ENCODE measurements around the gene PRKCE. TPM values are rescaled to one million over a fixed set of nuclear protein-coding genes. Genes with fewer than 3 reads are reported as not detected.

PRKCE gene
- total and polyA plus RNA-seq, 7 donors, result 3.0 to 22.8 (median 16.1) TPM

DNA sequence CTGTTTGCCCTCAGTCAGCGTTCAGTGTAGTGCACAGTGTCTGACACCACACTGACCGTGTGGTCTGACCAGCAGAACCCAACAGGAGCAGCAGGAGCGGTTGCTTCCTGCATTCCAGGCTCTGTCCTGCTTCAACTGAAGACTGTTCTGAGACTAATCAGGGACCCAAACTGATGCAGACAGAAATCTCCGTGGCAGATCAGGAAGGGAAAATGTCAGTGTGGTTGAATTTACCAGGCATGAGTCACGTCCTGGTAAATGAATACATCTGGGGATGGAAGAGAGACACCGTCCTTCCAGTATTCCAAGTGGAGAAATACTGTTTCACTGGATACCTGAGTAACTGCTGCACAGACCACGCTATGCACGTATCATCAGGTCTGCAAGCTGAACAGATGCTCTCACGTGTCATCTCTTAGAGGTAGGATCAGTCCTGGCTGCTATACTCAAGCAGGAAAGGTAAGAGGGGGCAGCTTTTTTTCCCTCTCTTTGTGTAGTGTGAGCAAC lies 422.1 kb downstream of the PRKCE start:
- no peak for DNase-seq
- Histone ChIP-seq H3K9me3 (no peaks in the 10 kb centered on the region), H3K4me3 (no peak overlapping the region), H3K36me3 (ENCODE audit: insufficient read depth in 1 of 2, low read depth in 1 of 2) (no peaks in the 10 kb centered on the region), H3K4me1 (no peaks in the 10 kb centered on the region), H3K27ac (no peak overlapping the region), H3K27me3 (ENCODE audit: insufficient read depth in 3 of 3, low read length in 2 of 3) (no peaks in the 10 kb centered on the region)
- TF ChIP-seq, protein P1, sequence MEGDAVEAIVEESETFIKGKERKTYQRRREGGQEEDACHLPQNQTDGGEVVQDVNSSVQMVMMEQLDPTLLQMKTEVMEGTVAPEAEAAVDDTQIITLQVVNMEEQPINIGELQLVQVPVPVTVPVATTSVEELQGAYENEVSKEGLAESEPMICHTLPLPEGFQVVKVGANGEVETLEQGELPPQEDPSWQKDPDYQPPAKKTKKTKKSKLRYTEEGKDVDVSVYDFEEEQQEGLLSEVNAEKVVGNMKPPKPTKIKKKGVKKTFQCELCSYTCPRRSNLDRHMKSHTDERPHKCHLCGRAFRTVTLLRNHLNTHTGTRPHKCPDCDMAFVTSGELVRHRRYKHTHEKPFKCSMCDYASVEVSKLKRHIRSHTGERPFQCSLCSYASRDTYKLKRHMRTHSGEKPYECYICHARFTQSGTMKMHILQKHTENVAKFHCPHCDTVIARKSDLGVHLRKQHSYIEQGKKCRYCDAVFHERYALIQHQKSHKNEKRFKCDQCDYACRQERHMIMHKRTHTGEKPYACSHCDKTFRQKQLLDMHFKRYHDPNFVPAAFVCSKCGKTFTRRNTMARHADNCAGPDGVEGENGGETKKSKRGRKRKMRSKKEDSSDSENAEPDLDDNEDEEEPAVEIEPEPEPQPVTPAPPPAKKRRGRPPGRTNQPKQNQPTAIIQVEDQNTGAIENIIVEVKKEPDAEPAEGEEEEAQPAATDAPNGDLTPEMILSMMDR (IDR thresholded peaks at IDR 0.05), result no peak
- intact Hi-C loops (cut with DNase I), result no loop called here
- ATAC-seq, result peak in 3 of 4 donors; percentile 27 to 59 (median 36)
- whole genome bisulfite sequencing, 3 donors, result 48 to 56% (median 49%) methylated on average over 9 of the region's 9 CpGs

DNA sequence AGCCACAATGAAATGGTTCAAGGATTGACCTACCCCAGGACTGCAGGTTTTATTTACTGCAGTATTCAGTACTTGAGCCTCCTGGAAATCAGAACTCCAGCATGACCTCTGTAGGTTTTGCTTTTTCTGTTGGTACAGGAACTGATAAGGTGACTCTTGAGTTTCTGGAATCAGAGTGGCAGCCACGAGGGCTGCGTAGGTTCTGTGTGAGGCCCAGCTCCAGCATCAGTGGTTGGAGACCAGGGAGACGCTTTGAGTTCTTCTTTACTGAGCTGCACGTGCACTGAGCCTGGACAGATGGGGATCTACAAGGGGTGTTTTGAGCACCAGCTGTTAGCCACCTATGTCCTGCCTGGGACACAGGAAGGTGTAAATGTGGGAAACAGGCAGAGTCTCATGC lies 423.0 kb downstream of the PRKCE start:
- Histone ChIP-seq H3K27me3 (ENCODE audit: insufficient read depth in 3 of 3, low read length in 2 of 3) (no peaks in the 10 kb centered on the region), H3K9me3 (no peaks in the 10 kb centered on the region), H3K36me3 (ENCODE audit: insufficient read depth in 1 of 2, low read depth in 1 of 2) (no peaks in the 10 kb centered on the region), H3K27ac (no peak overlapping the region), H3K4me1 (no peaks in the 10 kb centered on the region), H3K4me3 (no peak overlapping the region)
- TF ChIP-seq, protein P1 (IDR thresholded peaks at IDR 0.05), result no peak
- intact Hi-C loops (cut with DNase I), result no loop called here
- no peak for ATAC-seq
- DNase-seq, result no peak
- WGBS, 3 donors, result 83 to 92% (median 85%) methylated on average over 4 of the region's 4 CpGs

DNA sequence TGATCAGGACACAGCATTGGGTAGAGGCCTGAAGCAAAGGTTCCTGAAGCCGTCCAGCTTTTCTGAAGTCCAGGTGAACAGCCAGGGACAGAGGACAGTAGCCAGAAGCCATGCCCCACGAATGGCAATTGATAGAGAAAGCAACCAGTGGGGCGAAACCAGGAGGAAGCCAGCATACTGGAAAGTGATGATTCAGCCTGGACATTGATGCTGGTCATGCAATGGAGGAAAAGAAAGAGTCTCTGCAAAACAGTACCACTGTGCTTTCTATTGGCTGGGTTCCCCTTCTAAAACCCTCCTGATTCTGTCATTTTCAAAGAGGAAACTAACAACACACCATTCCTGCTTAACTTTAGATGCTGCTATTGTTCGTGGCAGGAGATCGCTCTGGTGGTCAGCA lies 424.4 kb downstream of the PRKCE start:
- H3K9me3 ChIP-seq, result no peaks in the 10 kb centered on the region
- no peak overlapping the region for H3K4me3 ChIP-seq
- intact Hi-C loops (cut with DNase I), result no loop called here
- 83 to 88% (median 87%) methylated on average over 5 of the region's 5 CpGs for WGBS, 3 donors
- TF ChIP-seq, protein P1 (IDR thresholded peaks at IDR 0.05), result no peak
- no peak for DNase-seq
- H3K36me3 ChIP-seq (ENCODE audit: insufficient read depth in 1 of 2, low read depth in 1 of 2), result no peaks in the 10 kb centered on the region
- H3K4me1 ChIP-seq, result no peaks in the 10 kb centered on the region
- H3K27ac ChIP-seq, result no peak overlapping the region
- no peaks in the 10 kb centered on the region for H3K27me3 ChIP-seq (ENCODE audit: insufficient read depth in 3 of 3, low read length in 2 of 3)
- no peak for ATAC-seq

DNA sequence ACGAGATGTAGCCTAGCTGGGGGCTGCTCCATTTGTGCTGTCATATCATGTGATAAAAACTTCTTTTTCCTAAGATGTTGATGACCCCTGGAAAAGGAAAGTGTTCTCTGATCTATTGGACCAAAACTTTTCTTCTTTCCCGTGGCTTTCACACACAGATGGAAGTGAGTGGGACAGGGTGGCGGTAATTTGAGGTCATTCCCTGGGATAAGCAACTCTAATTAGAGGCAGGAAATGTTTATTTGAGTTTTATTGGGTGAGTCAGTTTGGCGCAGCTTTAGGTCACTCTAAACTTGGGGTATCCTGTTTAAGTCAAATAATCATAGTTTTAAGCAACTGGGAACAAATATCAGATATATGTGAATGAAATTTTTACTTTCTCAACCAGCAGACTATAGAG lies 424.8 kb downstream of the PRKCE start:
- ATAC-seq (no peak), DNase-seq (no peak)
- H3K4me3 ChIP-seq, result no peak overlapping the region
- H3K27me3 ChIP-seq (ENCODE audit: insufficient read depth in 3 of 3, low read length in 2 of 3), result no peaks in the 10 kb centered on the region
- TF ChIP-seq, protein P1 (IDR thresholded peaks at IDR 0.05), result no peak
- intact Hi-C loops (cut with DNase I), result no loop called here
- H3K4me1 ChIP-seq, result no peaks in the 10 kb centered on the region
- H3K9me3 ChIP-seq, result no peaks in the 10 kb centered on the region
- WGBS, 3 donors, result 68 to 83% (median 76%) methylated on average over 4 of the region's 4 CpGs
- H3K27ac ChIP-seq, result no peak overlapping the region
- no peaks in the 10 kb centered on the region for H3K36me3 ChIP-seq (ENCODE audit: insufficient read depth in 1 of 2, low read depth in 1 of 2)

DNA sequence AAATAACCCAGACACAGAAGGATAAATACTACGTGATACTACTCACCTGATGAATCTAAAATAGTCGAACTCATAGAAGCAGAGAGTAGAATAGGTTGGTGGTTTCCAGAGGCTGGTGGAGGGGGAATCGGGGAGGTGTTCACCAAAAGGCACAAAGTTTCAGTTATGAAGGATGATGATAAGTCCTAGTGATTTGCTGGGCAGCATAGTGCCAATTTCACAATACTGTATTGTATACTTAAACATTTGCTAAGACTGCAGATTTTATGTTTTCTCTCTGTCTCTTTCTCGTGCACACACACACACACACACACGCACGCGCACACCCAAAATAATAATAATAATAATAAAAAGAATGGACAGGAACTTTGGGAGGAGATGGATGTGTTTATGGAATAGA lies 425.4 kb downstream of the PRKCE start:
- TF ChIP-seq, protein P1 (IDR thresholded peaks at IDR 0.05), result no peak
- H3K9me3 ChIP-seq, result no peaks in the 10 kb centered on the region
- no peak for ATAC-seq
- no peak overlapping the region for H3K4me3 ChIP-seq
- WGBS, 3 donors, result 92 to 94% (median 94%) methylated on average over 7 of the region's 7 CpGs
- intact Hi-C loops (cut with DNase I), result no loop called here
- no peak overlapping the region for H3K27ac ChIP-seq
- no peaks in the 10 kb centered on the region for H3K4me1 ChIP-seq
- H3K27me3 ChIP-seq (ENCODE audit: insufficient read depth in 3 of 3, low read length in 2 of 3), result no peaks in the 10 kb centered on the region
- DNase-seq, result no peak
- no peaks in the 10 kb centered on the region for H3K36me3 ChIP-seq (ENCODE audit: insufficient read depth in 1 of 2, low read depth in 1 of 2)

Data from psoas muscle (tissue), 8 donors.